GM19239 (cell line): ENCODE results near the gene HGFAC.
"Not testable (repeated sequence)": the region's sequence is repeated elsewhere in the genome, so short reads cannot be mapped to it uniquely, and the experiment has no call there.

Experiments
- DNase-seq: peaks from one replicate; pipeline ENCODE4 v3.0.0; 2011; ENCODE audit warnings: low spot score; ENCODE audit not compliant: insufficient read length
- FAIRE-seq: peaks from 2 replicates; lab custom pipeline; 2011; peaks lifted over from hg19 to GRCh38; lab: Jason Lieb, UNC

HGFAC gene

GRCh38 chr4:3439391-3439790 lies 2.4 kb upstream of the HGFAC start:
- DNase-seq (no peak), FAIRE-seq (no peak)

GRCh38 chr4:3440011-3440410 lies 1.8 kb upstream of the HGFAC start:
- DNase-seq (no peak), FAIRE-seq (no peak)

GRCh38 chr4:3440979-3441500 lies 728 bp upstream of the HGFAC start:
- FAIRE-seq (no peak), DNase-seq (no peak)

- no peak for FAIRE-seq
- no peak for DNase-seq
Observed at GRCh38 chr4:3442460-3442958, 741 bp downstream of the HGFAC start.

- peak; percentile 72 for FAIRE-seq
- peak; percentile 98 for DNase-seq
Observed at GRCh38 chr4:3442959-3443749, 1.4 kb downstream of the HGFAC start.

DNA sequence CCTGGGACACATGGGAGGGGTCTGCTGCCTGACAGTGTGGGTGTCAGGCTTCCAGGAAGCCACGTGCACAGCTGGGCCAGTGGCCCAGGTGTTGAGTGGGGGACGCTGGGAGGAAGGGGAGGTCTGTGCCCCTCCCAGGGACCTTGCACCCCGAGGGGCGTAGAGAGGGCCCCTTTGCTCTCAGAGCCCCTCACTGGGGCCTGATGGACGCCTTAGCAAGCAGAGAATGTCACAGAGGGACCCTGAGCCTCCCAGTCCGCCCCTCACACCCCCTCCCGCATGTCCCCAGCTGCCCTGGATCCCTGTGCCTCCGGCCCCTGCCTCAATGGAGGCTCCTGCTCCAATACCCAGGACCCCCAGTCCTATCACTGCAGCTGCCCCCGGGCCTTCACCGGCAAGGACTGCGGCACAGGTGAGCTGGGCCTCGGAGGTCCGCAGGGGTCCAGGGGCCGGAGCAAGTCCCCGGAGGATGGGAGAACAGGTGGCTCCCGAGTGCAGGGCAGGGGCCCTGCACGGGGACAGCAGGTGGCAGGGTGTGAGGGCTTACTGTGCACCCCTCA lies 2.1 kb downstream of the HGFAC start:
- no peak for DNase-seq
- no peak for FAIRE-seq

DNA sequence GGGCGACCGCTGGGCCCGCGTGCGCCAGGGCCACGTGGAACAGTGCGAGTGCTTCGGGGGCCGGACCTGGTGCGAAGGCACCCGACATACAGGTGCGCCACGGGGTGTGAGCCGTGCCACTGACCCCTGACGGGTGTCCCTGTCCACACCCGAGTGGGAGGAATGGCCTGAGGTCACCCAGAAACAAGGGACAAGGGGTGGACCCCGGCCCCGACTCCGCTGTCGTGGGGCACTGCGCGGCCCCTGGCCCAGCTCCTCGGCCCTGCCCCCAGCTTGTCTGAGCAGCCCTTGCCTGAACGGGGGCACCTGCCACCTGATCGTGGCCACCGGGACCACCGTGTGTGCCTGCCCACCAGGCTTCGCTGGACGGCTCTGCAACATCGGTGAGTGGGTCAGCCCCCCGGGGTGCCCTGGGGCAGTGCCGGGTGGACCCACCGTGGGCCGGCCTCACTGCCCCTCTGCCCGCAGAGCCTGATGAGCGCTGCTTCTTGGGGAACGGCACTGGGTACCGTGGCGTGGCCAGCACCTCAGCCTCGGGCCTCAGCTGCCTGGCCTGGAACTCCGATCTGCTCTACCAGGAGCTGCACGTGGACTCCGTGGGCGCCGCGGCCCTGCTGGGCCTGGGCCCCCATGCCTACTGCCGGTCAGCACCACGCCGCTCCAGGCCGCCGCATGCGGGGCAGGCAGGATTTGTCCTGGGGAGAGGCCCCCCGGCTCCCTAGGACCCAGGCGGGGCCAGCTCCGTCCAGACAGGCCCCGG lies 2.8 kb downstream of the HGFAC start:
- DNase-seq (no peak), FAIRE-seq (no peak)

DNA sequence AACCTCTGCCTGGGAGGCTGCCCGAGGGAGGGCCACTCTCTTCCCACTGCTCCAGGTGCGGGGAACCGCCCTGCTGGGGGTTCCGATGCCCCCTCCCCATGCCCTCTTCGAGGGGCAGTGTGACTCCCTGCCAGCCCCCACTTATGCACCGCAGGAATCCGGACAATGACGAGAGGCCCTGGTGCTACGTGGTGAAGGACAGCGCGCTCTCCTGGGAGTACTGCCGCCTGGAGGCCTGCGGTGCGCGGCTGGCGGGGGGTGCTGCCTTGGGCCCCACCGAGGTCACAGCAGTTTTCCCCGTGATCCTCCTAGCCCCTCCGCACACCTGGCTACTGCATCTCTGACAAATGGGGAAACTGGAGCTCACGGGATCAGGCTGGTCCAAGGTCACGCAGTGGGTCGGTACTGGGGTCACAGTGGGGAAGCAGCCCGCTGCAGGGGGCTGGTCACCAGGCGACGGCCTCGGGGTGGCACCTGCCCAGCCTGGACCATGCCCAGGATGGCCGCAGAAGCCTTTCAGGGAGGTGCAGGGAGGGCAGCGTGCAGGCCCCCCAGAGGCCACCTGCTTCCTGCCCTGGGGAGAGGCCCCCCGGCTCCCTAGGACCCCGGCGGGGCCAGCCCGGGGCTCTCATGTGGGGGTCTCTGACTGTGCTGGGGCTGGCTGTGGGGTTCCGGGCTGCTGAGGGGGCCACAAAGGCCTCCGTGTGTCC lies 3.5 kb downstream of the HGFAC start:
- FAIRE-seq (no peak), DNase-seq (no peak)

DNA sequence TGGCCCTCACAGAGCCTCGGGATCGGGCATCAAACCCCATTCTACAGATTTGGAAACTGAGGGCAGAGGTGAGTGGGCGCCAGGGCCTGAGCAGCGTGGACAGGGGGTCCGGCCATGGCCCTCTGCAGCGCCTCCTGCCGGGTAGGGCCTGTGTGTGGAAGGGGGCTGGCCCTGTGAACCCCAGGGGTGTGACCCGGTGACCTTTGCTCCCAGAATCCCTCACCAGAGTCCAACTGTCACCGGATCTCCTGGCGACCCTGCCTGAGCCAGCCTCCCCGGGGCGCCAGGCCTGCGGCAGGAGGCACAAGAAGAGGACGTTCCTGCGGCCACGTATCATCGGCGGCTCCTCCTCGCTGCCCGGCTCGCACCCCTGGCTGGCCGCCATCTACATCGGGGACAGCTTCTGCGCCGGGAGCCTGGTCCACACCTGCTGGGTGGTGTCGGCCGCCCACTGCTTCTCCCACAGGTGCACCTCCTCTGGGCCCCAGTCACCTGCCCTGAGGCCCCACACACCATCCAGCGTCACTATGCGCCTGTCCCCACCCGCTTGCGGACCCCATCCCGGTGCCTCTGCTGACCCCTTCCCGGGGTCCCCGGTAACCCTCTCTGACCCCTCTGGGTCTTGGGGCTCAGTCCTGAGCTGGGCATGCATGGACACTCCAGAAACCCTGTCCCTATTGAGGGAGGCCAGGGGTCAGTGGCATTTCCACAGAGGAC lies 4.2 kb downstream of the HGFAC start:
- FAIRE-seq (no peak), DNase-seq (no peak)

DNA sequence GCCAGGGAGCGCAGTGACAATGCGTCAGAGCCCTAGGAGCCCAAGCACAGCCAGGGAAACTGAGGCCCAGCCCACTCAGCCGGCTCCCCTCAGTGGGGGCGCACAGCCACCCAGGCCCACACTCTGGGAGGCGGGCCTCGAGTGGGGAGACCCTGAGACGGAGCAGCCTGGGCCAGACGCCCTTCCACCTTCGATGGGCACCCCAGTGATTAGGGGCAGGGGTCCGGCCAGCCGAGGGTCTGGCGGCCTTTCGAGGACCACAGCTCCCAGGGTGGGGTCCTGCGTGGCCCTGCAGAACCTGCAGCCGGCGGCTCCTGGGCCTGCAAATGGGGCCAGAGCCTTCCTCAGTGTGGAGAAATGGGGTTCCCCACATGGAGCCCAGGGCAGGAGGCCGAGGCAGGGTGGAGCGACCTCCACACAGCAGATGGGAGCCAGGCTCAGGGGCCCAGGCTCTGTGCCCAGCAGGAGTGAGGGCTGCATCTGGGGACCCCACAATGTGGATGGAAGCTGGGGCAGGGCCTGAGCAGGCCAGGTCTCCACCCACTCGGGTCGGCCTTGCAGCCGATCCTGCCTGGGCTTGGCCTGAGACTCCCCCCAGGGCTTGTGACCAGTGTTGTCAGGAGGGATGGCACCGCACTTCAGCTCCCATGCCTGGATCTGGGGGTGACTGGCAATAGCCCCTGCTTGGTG lies 5.0 kb downstream of the HGFAC start:
- DNase-seq (no peak), FAIRE-seq (no peak)

- FAIRE-seq = no peak
Observed at GRCh38 chr4:3447431-3448395, 5.9 kb downstream of the HGFAC start.

DNA sequence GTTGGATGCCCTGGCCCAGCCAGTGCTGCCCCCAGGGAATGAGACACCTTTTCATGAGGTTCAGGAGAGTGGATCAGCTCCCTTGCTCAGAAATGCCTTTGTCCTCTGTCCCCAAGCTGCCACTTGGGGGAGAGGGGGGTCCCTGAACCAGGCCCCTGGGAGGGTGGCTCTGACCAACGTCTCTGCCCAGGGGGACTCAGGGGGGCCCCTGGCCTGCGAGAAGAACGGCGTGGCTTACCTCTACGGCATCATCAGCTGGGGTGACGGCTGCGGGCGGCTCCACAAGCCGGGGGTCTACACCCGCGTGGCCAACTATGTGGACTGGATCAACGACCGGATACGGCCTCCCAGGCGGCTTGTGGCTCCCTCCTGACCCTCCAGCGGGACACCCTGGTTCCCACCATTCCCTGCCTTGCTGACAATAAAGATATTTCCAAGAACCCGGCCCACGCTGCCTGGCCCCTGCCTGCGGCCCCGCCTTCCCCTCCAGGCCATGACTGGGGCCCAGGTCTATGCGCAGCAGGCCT lies 7.3 kb downstream of the HGFAC start:
- DNase-seq = no peak
- no peak for FAIRE-seq

More at GRCh38 chr4:3447431-3448395, 5.9 kb downstream of the HGFAC start:
- no peak for DNase-seq

DNA sequence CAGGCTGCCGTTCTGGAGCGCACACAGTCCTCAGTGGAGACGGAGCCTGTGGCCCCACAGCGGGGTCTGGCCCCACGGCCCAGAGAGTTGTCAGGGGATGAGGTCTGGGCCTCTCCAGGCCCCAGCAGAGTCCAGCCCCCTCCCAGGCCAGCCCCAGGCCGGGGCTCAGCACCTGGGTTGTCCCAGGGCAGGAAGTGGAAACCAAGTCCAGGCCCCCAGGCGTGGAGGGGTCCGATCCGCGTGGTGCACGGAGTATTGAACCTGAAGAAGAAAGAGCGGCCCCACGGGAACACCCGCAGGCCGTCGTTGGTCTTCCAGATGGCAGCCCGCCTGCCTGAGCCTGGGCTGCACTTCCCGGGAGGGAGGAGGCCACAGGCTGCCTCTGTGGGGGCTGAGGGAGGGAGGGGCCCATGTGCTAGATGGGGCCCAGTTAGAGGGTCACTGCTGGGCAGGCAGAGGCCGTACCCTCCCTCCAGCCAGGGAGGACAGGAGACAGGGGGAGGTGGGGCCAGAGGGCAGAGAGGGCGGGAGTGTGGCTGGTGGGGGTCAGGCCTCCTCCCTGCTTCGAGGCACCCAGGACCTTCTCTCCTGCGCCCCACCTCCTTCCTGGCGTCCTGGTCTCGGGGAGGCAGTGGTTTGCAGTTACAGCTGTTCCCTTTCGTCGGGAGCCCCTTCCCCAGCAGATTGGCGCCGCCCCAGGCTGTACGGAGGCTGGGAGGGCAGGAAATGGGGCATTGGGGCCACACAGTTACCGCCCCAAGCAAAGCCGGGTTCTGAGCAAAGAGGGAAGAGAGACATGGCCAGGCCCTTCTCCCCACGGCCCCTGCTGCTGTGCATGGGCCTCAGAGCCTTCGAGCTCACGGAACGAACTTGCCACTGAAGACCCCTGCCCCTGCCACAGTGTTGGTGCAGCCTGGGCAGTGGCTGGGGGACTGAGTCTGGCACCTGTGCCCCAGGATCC lies 8.1 kb downstream of the HGFAC start:
- FAIRE-seq (no peak), DNase-seq (no peak)

GRCh38 chr4:3450643-3451042 lies 8.9 kb downstream of the HGFAC start:
- FAIRE-seq (no peak), DNase-seq (no peak)

DNA sequence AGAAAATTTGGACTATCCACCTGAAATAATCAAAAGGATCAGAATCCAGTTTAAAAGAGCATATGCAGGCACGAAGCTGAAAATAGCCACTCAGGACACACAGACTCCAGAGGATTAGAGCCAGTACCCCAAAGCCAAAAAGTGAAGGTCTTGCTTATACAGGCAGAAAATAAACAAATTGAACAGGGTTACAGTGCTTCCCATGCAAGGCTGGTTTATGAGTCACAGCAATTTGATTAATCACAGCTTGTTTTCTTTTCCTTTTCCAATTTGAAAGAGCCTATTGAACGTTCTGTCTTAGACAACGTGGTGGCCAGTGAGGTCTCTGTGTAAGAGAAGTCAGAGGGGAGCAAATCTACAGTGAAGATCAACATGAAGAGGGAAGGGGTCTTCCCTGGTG lies 10.2 kb downstream of the HGFAC start:
- DNase-seq = no peak

GRCh38 chr4:3452376-3452775 lies 10.6 kb downstream of the HGFAC start:
- no peak for FAIRE-seq
- DNase-seq = no peak

More for the DNA sequence above, 10.2 kb downstream of the HGFAC start:
- FAIRE-seq = no peak

DNA sequence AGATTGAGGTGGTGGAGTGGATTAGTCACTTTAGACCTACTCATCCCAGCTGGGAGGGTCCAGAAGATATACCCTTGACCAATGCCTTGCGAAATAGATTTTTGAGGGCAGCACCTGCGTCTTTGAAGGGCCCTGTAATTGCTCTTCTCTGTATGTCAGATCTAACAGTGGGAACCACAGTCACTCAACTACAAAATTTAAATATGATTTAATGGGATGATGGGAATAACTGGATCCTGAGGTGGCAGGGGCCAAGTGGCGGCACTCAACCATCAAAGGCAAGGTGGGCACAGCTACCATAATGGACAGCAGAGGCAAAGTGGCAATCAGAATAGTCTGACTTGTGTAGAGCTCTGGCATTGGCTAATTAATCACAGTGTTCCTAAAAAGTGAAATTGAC lies 13.8 kb downstream of the HGFAC start:
- DNase-seq, FAIRE-seq: not testable (repeated sequence)
